HCT116 (cell line): ENCODE data around the gene PODN.

Source experiments
- EZH2 ChIP-seq: fragments of 200-600 bp; sonication (generic); IDR thresholded peaks from 2 replicates; pipeline ENCODE4 v1.6.1; 2017; ENCODE audit warnings: antibody characterized with exemption, mixed run types
- POLR2A ChIP-seq: IDR thresholded peaks from 2 replicates; pipeline ENCODE4 v1.7.0; 2011; ENCODE audit warnings: borderline replicate concordance; ENCODE audit not compliant: insufficient read depth, insufficient read length; ENCODE audit errors: extremely low read depth
- POLR2AphosphoS5 ChIP-seq: IDR thresholded peaks from 2 replicates; pipeline ENCODE4 v1.6.1; 2011; ENCODE audit warnings: mild to moderate bottlenecking, low read depth, low read length, moderate library complexity
- REST ChIP-seq: IDR thresholded peaks from 2 replicates; pipeline ENCODE4 v1.6.1; 2012; ENCODE audit warnings: low read depth
- SIN3A ChIP-seq: IDR thresholded peaks from 2 replicates; pipeline ENCODE4 v1.6.1; 2012; ENCODE audit warnings: low read depth
- SP1 ChIP-seq: IDR thresholded peaks from 2 replicates; pipeline ENCODE4 v1.6.1; 2012; ENCODE audit warnings: low read depth
- SRF ChIP-seq: IDR thresholded peaks from 2 replicates; pipeline ENCODE4 v1.6.1; 2012; ENCODE audit warnings: low read depth
- YY1 ChIP-seq: IDR thresholded peaks from 2 replicates; pipeline ENCODE4 v1.6.1; 2011; ENCODE audit warnings: low read length, low read depth, moderate library complexity, mild to moderate bottlenecking; ENCODE audit not compliant: insufficient replicate concordance; ENCODE audit errors: extremely low read depth
- TF ChIP-seq, protein P1 (sequence below), 3 experiments: fragments of 200-600 bp in 1 of 3; sonication (generic) in 1 of 3; IDR thresholded peaks in 2 of 3; conservative IDR thresholded peaks in 1 of 3; 2 replicates each; pipeline ENCODE4 v1.5.1; 2012 to 2017; ENCODE audit warnings: low read depth in 2 of 3, low read length in 2 of 3, antibody characterized with exemption in 1 of 3, borderline replicate concordance in 1 of 3, control low read depth in 1 of 3, mild to moderate bottlenecking in 1 of 3, mixed read lengths in 1 of 3, mixed run types in 1 of 3, moderate library complexity in 1 of 3; ENCODE audit not compliant: insufficient read depth in 1 of 3
- TF ChIP-seq, protein P2 (sequence below): IDR thresholded peaks from 2 replicates; pipeline ENCODE4 v1.6.1; 2011; ENCODE audit warnings: mild to moderate bottlenecking, low read length, moderate library complexity; ENCODE audit not compliant: insufficient replicate concordance; ENCODE audit errors: extremely low read depth
- TF ChIP-seq, protein P3 (sequence below): IDR thresholded peaks from 2 replicates; pipeline ENCODE4 v1.6.1; 2012

- no peak for TF ChIP-seq EZH2
- TF ChIP-seq, protein P1, sequence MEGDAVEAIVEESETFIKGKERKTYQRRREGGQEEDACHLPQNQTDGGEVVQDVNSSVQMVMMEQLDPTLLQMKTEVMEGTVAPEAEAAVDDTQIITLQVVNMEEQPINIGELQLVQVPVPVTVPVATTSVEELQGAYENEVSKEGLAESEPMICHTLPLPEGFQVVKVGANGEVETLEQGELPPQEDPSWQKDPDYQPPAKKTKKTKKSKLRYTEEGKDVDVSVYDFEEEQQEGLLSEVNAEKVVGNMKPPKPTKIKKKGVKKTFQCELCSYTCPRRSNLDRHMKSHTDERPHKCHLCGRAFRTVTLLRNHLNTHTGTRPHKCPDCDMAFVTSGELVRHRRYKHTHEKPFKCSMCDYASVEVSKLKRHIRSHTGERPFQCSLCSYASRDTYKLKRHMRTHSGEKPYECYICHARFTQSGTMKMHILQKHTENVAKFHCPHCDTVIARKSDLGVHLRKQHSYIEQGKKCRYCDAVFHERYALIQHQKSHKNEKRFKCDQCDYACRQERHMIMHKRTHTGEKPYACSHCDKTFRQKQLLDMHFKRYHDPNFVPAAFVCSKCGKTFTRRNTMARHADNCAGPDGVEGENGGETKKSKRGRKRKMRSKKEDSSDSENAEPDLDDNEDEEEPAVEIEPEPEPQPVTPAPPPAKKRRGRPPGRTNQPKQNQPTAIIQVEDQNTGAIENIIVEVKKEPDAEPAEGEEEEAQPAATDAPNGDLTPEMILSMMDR (IDR thresholded peaks at IDR 0.05 in 2 of 3, conservative IDR thresholded peaks at IDR 0.05 in 1 of 3; ENCODE audit: borderline replicate concordance in 1 of 3, insufficient read depth in 1 of 3, low read depth in 2 of 3, low read length in 2 of 3) = no peak
- TF ChIP-seq REST = no peak
- no peak for TF ChIP-seq POLR2A
- TF ChIP-seq, protein P2, sequence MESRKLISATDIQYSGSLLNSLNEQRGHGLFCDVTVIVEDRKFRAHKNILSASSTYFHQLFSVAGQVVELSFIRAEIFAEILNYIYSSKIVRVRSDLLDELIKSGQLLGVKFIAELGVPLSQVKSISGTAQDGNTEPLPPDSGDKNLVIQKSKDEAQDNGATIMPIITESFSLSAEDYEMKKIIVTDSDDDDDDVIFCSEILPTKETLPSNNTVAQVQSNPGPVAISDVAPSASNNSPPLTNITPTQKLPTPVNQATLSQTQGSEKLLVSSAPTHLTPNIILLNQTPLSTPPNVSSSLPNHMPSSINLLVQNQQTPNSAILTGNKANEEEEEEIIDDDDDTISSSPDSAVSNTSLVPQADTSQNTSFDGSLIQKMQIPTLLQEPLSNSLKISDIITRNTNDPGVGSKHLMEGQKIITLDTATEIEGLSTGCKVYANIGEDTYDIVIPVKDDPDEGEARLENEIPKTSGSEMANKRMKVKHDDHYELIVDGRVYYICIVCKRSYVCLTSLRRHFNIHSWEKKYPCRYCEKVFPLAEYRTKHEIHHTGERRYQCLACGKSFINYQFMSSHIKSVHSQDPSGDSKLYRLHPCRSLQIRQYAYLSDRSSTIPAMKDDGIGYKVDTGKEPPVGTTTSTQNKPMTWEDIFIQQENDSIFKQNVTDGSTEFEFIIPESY = no peak
- TF ChIP-seq SP1 = no peak
- TF ChIP-seq YY1 = no peak
- TF ChIP-seq POLR2AphosphoS5 = no peak
- TF ChIP-seq SIN3A = no peak
- TF ChIP-seq SRF = no peak
- TF ChIP-seq, protein P3, sequence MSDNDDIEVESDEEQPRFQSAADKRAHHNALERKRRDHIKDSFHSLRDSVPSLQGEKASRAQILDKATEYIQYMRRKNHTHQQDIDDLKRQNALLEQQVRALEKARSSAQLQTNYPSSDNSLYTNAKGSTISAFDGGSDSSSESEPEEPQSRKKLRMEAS = no peak
Observed at GRCh38 chr1:53112861-53113260, 50.8 kb downstream of the PODN start.
